HCT116 (cell line): Measurements from ENCODE around the gene TGFBR3. TPM values are rescaled to one million over a fixed set of nuclear protein-coding genes. Genes with fewer than 3 reads are reported as not detected.

Source experiments
- ATAC-seq: fragments of 200-7000 bp; cut with Tn5 transposase; 2 replicates; pipeline ENCODE4 v1.9.1; 2020; ENCODE audit warnings: mild to moderate bottlenecking, moderate library complexity
- BruUV-seq: library from RNA; stranded (reverse); fragments of 400-500 nt; replicated peaks from 2 replicates; lab custom pipeline; 2021; lab: Mats Ljungman, UMichigan
- CTCF ChIA-PET: fragments of 300-600 bp; sonication (Branson Sonifier 250); formaldehyde crosslinking; loops from one replicate; lab custom pipeline; 2021; ENCODE audit warnings: antibody characterized with exemption; lab: Charles Lee
- POLR2A ChIA-PET: fragments of 300-600, 350-600 bp; sonication (Branson Sonifier 250); formaldehyde crosslinking; loops from one replicate; lab custom pipeline; 2021; ENCODE audit warnings: antibody characterized with exemption; lab: Charles Lee
- RAD21 ChIA-PET, 2 experiments: fragments of 300-600 bp; sonication (Branson Sonifier 250); formaldehyde crosslinking; loops; one replicate each; lab custom pipeline; 2023; ENCODE audit warnings: low total read pairs in 2 of 2; ENCODE audit not compliant: uncharacterized antibody in 2 of 2, unreplicated experiment in 2 of 2, low non-redundant PET in 1 of 2; lab: Charles Lee
- DNase-seq: peaks from one replicate; pipeline ENCODE4 v3.0.0-alpha.2; 2010; ENCODE audit warnings: low read depth, low spot score
- H2AFZ ChIP-seq: fragments of 200-600 bp; shearing (Covaris generic), sonication (generic); 2 replicates; pipeline ENCODE4 v1.6.1; 2017; ENCODE audit warnings: low read depth, mixed run types, mixed read lengths, antibody characterized with exemption, low read length; ENCODE audit not compliant: poor library complexity, severe bottlenecking
- H3K27ac ChIP-seq: 2 replicates; pipeline ENCODE4 v1.5.1; 2012; ENCODE audit warnings: low read depth, low read length
- H3K27me3 ChIP-seq: fragments of 200-600 bp; sonication (generic); 2 replicates; pipeline ENCODE4 v1.6.1; 2016; ENCODE audit warnings: mixed run types, low read length, mixed read lengths; ENCODE audit not compliant: insufficient read depth
- H3K36me3 ChIP-seq, 2 experiments: fragments of 200-500 bp in 1 of 2; fragments of 200-600 bp in 1 of 2; sonication (Bioruptor generic) in 1 of 2; sonication (generic) in 1 of 2; 2 replicates each; pipeline versions ENCODE4 v1.5.1 to v1.6.1; 2014 to 2016; ENCODE audit warnings: low read length in 2 of 2, inconsistent platforms in 1 of 2, mixed read lengths in 1 of 2, mixed run types in 1 of 2; ENCODE audit not compliant: insufficient read depth in 2 of 2, control insufficient read depth in 1 of 2
- H3K4me1 ChIP-seq, 2 experiments: fragments of 200-600 bp in 1 of 2; sonication (generic) in 1 of 2; 2 replicates each; pipeline versions ENCODE4 v1.5.1 to v1.6.1; 2012 to 2017; ENCODE audit warnings: low read length in 2 of 2, inconsistent platforms in 1 of 2, mild to moderate bottlenecking in 1 of 2, mixed read lengths in 1 of 2, mixed run types in 1 of 2, moderate library complexity in 1 of 2; ENCODE audit not compliant: insufficient read depth in 2 of 2, control insufficient read depth in 1 of 2
- H3K4me2 ChIP-seq: fragments of 200-600 bp; sonication (generic); 2 replicates; pipeline ENCODE4 v1.6.1; 2017; ENCODE audit warnings: mixed run types, low read length, mixed read lengths
- H3K4me3 ChIP-seq, 2 experiments: fragments of 200-600 bp in 1 of 2; sonication (generic) in 1 of 2; replicated peaks in 1 of 2; 2 replicates each; pipeline ENCODE4 v1.5.1; 2011 to 2016; ENCODE audit warnings: low read length in 2 of 2, control low read depth in 1 of 2, low read depth in 1 of 2, mild to moderate bottlenecking in 1 of 2, mixed read lengths in 1 of 2, mixed run types in 1 of 2
- H3K79me2 ChIP-seq: fragments of 200-600 bp; sonication (generic); 2 replicates; pipeline ENCODE4 v1.6.1; 2017; ENCODE audit warnings: mild to moderate bottlenecking, mixed run types, low read length, moderate library complexity, mixed read lengths; ENCODE audit not compliant: insufficient read depth
- H3K9ac ChIP-seq: fragments of 200-600 bp; sonication (generic); 2 replicates; pipeline ENCODE4 v1.6.1; 2016; ENCODE audit warnings: low read length, mixed read lengths
- H3K9me2 ChIP-seq: fragments of 200-600 bp; sonication (generic), shearing (Covaris generic); 2 replicates; pipeline ENCODE4 v1.6.1; 2017; ENCODE audit warnings: mixed run types, mild to moderate bottlenecking, moderate library complexity; ENCODE audit not compliant: insufficient read depth
- H3K9me3 ChIP-seq, 2 experiments: fragments of 200-500 bp in 1 of 2; fragments of 200-600 bp in 1 of 2; sonication (Bioruptor generic) in 1 of 2; sonication (generic) in 1 of 2; 2 replicates each; pipeline ENCODE4 v1.6.1; 2014 to 2017; ENCODE audit warnings: low read length in 2 of 2, mixed read lengths in 2 of 2, inconsistent platforms in 1 of 2, low read depth in 1 of 2, mild to moderate bottlenecking in 1 of 2, mixed run types in 1 of 2, moderate library complexity in 1 of 2; ENCODE audit not compliant: control insufficient read depth in 1 of 2, insufficient read depth in 1 of 2
- H4K20me1 ChIP-seq: fragments of 200-600 bp; sonication (generic), shearing (Covaris generic); 2 replicates; pipeline ENCODE4 v1.6.1; 2017; ENCODE audit warnings: mixed run types, mild to moderate bottlenecking, moderate library complexity; ENCODE audit not compliant: insufficient read depth
- ATF3 ChIP-seq: IDR thresholded peaks from 2 replicates; pipeline ENCODE4 v1.6.1; 2012
- CBX3 ChIP-seq: IDR thresholded peaks from 2 replicates; pipeline ENCODE4 v1.6.1; 2012; ENCODE audit warnings: low read depth
- CEBPB ChIP-seq: IDR thresholded peaks from 2 replicates; pipeline ENCODE4 v1.6.1; 2012; ENCODE audit warnings: low read depth
- EGR1 ChIP-seq: IDR thresholded peaks from 2 replicates; pipeline ENCODE4 v1.6.1; 2012; ENCODE audit warnings: low read depth
- ELF1 ChIP-seq: IDR thresholded peaks from 2 replicates; pipeline ENCODE4 v1.6.1; 2012; ENCODE audit warnings: low read depth, borderline replicate concordance
- EZH2 ChIP-seq: fragments of 200-600 bp; sonication (generic); IDR thresholded peaks from 2 replicates; pipeline ENCODE4 v1.6.1; 2017; ENCODE audit warnings: antibody characterized with exemption, mixed run types
- EZH2phosphoT487 ChIP-seq: fragments of 200-600 bp; IDR thresholded peaks from 2 replicates; pipeline ENCODE4 v1.6.1; 2018; ENCODE audit warnings: antibody characterized with exemption, borderline replicate concordance
- FOSL1 ChIP-seq: IDR thresholded peaks from 2 replicates; pipeline ENCODE4 v1.6.1; 2012; ENCODE audit warnings: low read depth
- JUND ChIP-seq: IDR thresholded peaks from 2 replicates; pipeline ENCODE4 v1.6.1; 2012
- POLR2A ChIP-seq: IDR thresholded peaks from 2 replicates; pipeline ENCODE4 v1.7.0; 2011; ENCODE audit warnings: borderline replicate concordance; ENCODE audit not compliant: insufficient read depth, insufficient read length; ENCODE audit errors: extremely low read depth
- POLR2AphosphoS5 ChIP-seq: IDR thresholded peaks from 2 replicates; pipeline ENCODE4 v1.6.1; 2011; ENCODE audit warnings: mild to moderate bottlenecking, low read depth, low read length, moderate library complexity
- REST ChIP-seq: IDR thresholded peaks from 2 replicates; pipeline ENCODE4 v1.6.1; 2012; ENCODE audit warnings: low read depth
- SIN3A ChIP-seq: IDR thresholded peaks from 2 replicates; pipeline ENCODE4 v1.6.1; 2012; ENCODE audit warnings: low read depth
- SRF ChIP-seq: IDR thresholded peaks from 2 replicates; pipeline ENCODE4 v1.6.1; 2012; ENCODE audit warnings: low read depth
- TCF7L2 ChIP-seq: IDR thresholded peaks from 2 replicates; pipeline ENCODE4 v1.7.0; 2011; ENCODE audit warnings: borderline replicate concordance, inconsistent platforms; ENCODE audit not compliant: insufficient read depth, insufficient read length; ENCODE audit errors: extremely low read depth
- YY1 ChIP-seq: IDR thresholded peaks from 2 replicates; pipeline ENCODE4 v1.6.1; 2011; ENCODE audit warnings: low read length, low read depth, moderate library complexity, mild to moderate bottlenecking; ENCODE audit not compliant: insufficient replicate concordance; ENCODE audit errors: extremely low read depth
- ZBTB33 ChIP-seq: IDR thresholded peaks from 2 replicates; pipeline ENCODE4 v1.6.1; 2011; ENCODE audit warnings: mild to moderate bottlenecking, low read length, moderate library complexity; ENCODE audit not compliant: insufficient replicate concordance; ENCODE audit errors: extremely low read depth
- ZFX ChIP-seq: fragments of 450-650 bp; IDR thresholded peaks from 2 replicates; pipeline ENCODE4 v1.6.1; 2017
- ZNF274 ChIP-seq: fragments of 200-500 bp; sonication (Bioruptor generic); IDR thresholded peaks from 2 replicates; pipeline ENCODE4 v1.6.1; 2014; ENCODE audit warnings: mild to moderate bottlenecking, low read depth, low read length, inconsistent platforms
- intact Hi-C: fragments of 100-400 bp; cut with micrococcal nuclease; formaldehyde crosslinking; loops from 2 replicates; pipeline ENCODE4 v1.10.0; 2022
- total RNA-seq: library from RNA; stranded (reverse); gene quantifications from one replicate; pipeline ENCODE4 v1.2.1, GENCODE V29; 2021; ENCODE audit not compliant: unreplicated experiment

Gene TGFBR3
- total RNA-seq, 1 experiment from 2014 or later, result 7.1 TPM

- Histone ChIP-seq H3K4me1 (no peaks in the 10 kb centered on the region), H3K9me2 (no peaks in the 10 kb centered on the region), H2AFZ (no peak overlapping the region), H3K27ac (no peak overlapping the region), H3K36me3 (no peaks in the 10 kb centered on the region), H3K4me3 (no peak overlapping the region), H4K20me1 (no peaks in the 10 kb centered on the region), H3K27me3 (no peaks in the 10 kb centered on the region), H3K9me3 (no peaks in the 10 kb centered on the region), H3K79me2 (no peaks in the 10 kb centered on the region), H3K9ac (no peak overlapping the region), H3K4me2 (no peak overlapping the region)
- ChIA-PET POLR2A (no interaction called here), RAD21 (no interaction called here), CTCF (no interaction called here)
- BruUV-seq, result no TSS peak
- intact Hi-C loops, result no loop called here
- no peak for DNase-seq
- no peak for ATAC-seq
- TF ChIP-seq FOSL1 (no peak), ZFX (no peak), SIN3A (no peak), REST (no peak), ATF3 (no peak), CBX3 (no peak), SRF (no peak), EZH2phosphoT487 (no peak), POLR2AphosphoS5 (no peak), ZNF274 (no peak), TCF7L2 (no peak), POLR2A (no peak), JUND (no peak), ZBTB33 (no peak), CEBPB (no peak), ELF1 (no peak), EGR1 (no peak), EZH2 (no peak), YY1 (no peak)
Observed at GRCh38 chr1:91696321-91696720, 189.6 kb downstream of the TGFBR3 start.
